Measurements from ENCODE around the gene MCRS1.

MCRS1 gene

GRCh38 chr12:49582850-49583249 lies 14.9 kb upstream of the MCRS1 start:
- DNase-seq (ENCODE audit: low read depth in 1 of 2, low spot score in 1 of 2): no peak

GRCh38 chr12:49582201-49582600 lies 14.3 kb upstream of the MCRS1 start:
- DNase-seq (ENCODE audit: low read depth in 1 of 2, low spot score in 1 of 2): no peak

- peak in 1 of 2 donors; percentile 15 for DNase-seq (ENCODE audit: low read depth in 1 of 2, low spot score in 1 of 2)
Measured at GRCh38 chr12:49580572-49581535, 12.9 kb upstream of the MCRS1 start.

- DNase-seq (ENCODE audit: low read depth in 1 of 2, low spot score in 1 of 2): no peak
Measured at GRCh38 chr12:49578471-49579112, 10.7 kb upstream of the MCRS1 start.

- DNase-seq (ENCODE audit: low read depth in 1 of 2, low spot score in 1 of 2): no peak
Measured at GRCh38 chr12:49577589-49578315, 9.8 kb upstream of the MCRS1 start.

- no peak for DNase-seq (ENCODE audit: low read depth in 1 of 2, low spot score in 1 of 2)
Measured at GRCh38 chr12:49568442-49569162, 660 bp upstream of the MCRS1 start.

- DNase-seq (ENCODE audit: low read depth in 1 of 2, low spot score in 1 of 2): no peak
Measured at GRCh38 chr12:49567302-49567610, 686 bp downstream of the MCRS1 start.

GRCh38 chr12:49566361-49566760 lies 1.6 kb downstream of the MCRS1 start:
- DNase-seq (ENCODE audit: low read depth in 1 of 2, low spot score in 1 of 2): no peak

- no peak for DNase-seq (ENCODE audit: low read depth in 1 of 2, low spot score in 1 of 2)
Measured at GRCh38 chr12:49565406-49566265, 2.3 kb downstream of the MCRS1 start.

- DNase-seq (ENCODE audit: low read depth in 1 of 2, low spot score in 1 of 2): no peak
Measured at GRCh38 chr12:49564686-49565405, 3.1 kb downstream of the MCRS1 start.

GRCh38 chr12:49563951-49564685 lies 3.8 kb downstream of the MCRS1 start:
- no peak for DNase-seq (ENCODE audit: low read depth in 1 of 2, low spot score in 1 of 2)

GRCh38 chr12:49562831-49563230 lies 5.1 kb downstream of the MCRS1 start:
- no peak for DNase-seq (ENCODE audit: low read depth in 1 of 2, low spot score in 1 of 2)

GRCh38 chr12:49562233-49562632 lies 5.7 kb downstream of the MCRS1 start:
- DNase-seq (ENCODE audit: low read depth in 1 of 2, low spot score in 1 of 2): no peak

- DNase-seq (ENCODE audit: low read depth in 1 of 2, low spot score in 1 of 2): no peak
Measured at GRCh38 chr12:49560695-49561094, 7.2 kb downstream of the MCRS1 start.

GRCh38 chr12:49559011-49559675 lies 8.8 kb downstream of the MCRS1 start:
- DNase-seq (ENCODE audit: low read depth in 1 of 2, low spot score in 1 of 2): no peak

- DNase-seq (ENCODE audit: low read depth in 1 of 2, low spot score in 1 of 2): no peak
Measured at GRCh38 chr12:49558526-49558925, 9.4 kb downstream of the MCRS1 start.

- DNase-seq (ENCODE audit: low read depth in 1 of 2, low spot score in 1 of 2): no peak
Measured at GRCh38 chr12:49557917-49558215, 10.1 kb downstream of the MCRS1 start.

GRCh38 chr12:49557187-49557916 lies 10.6 kb downstream of the MCRS1 start:
- no peak for DNase-seq (ENCODE audit: low read depth in 1 of 2, low spot score in 1 of 2)

Measured in stimulated activated CD4-positive, alpha-beta T cell treated with anti-CD3 and anti-CD28 coated beads, Interleukin-15, amount 100 ng/mL, for 1 hour (primary cell).